Adrenal gland (tissue), 5 donors: Measurements from ENCODE around the gene KLC4.

Experiments
- POLR2A ChIP-seq, 2 donors: fragments of 450-650 bp; IDR thresholded peaks; one replicate each; pipeline ENCODE4 v1.6.1; 2017; ENCODE audit warnings: antibody characterized with exemption in 2 of 2, mild to moderate bottlenecking in 2 of 2, moderate library complexity in 1 of 2
- TF ChIP-seq, protein P1 (sequence below), 6 experiments: fragments of 450-650 bp in 4 of 6; fragments of 200-600 bp in 2 of 6; sonication (generic) in 1 of 6; IDR thresholded peaks; 1 replicate in 5 of 6; 2 replicates in 1 of 6; pipeline versions ENCODE4 v1.5.1 to v1.8.0; 2016 to 2021; ENCODE audit warnings: antibody characterized with exemption in 6 of 6, mild to moderate bottlenecking in 2 of 6, moderate library complexity in 1 of 6
- donor health status: DM: no; HTN: no; CAD: no.

GRCh38 chr6:43107344-43108062, 48.1 kb downstream of the KLC4 start:
- TF ChIP-seq, protein P1, sequence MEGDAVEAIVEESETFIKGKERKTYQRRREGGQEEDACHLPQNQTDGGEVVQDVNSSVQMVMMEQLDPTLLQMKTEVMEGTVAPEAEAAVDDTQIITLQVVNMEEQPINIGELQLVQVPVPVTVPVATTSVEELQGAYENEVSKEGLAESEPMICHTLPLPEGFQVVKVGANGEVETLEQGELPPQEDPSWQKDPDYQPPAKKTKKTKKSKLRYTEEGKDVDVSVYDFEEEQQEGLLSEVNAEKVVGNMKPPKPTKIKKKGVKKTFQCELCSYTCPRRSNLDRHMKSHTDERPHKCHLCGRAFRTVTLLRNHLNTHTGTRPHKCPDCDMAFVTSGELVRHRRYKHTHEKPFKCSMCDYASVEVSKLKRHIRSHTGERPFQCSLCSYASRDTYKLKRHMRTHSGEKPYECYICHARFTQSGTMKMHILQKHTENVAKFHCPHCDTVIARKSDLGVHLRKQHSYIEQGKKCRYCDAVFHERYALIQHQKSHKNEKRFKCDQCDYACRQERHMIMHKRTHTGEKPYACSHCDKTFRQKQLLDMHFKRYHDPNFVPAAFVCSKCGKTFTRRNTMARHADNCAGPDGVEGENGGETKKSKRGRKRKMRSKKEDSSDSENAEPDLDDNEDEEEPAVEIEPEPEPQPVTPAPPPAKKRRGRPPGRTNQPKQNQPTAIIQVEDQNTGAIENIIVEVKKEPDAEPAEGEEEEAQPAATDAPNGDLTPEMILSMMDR (IDR thresholded peaks at IDR 0.05): no peak
- TF ChIP-seq POLR2A (IDR thresholded peaks at IDR 0.05): no peak
